Esophagus muscularis mucosa (tissue), 4 donors: ENCODE measurements around the gene CPED1.

ENCODE experiments used
- CTCF ChIP-seq, 3 experiments: fragments of 200-600 bp in 2 of 3; fragments of 450-650 bp in 1 of 3; sonication (generic) in 2 of 3; IDR thresholded peaks; one replicate each; pipeline ENCODE4 v1.5.1; 2017 to 2019; ENCODE audit warnings: antibody characterized with exemption in 3 of 3, mild to moderate bottlenecking in 2 of 3, moderate library complexity in 1 of 3
- EP300 ChIP-seq: sonication (generic); formaldehyde crosslinking; IDR thresholded peaks from one replicate; pipeline ENCODE4 v1.6.1; 2017; ENCODE audit warnings: antibody characterized with exemption
- POLR2A ChIP-seq: fragments of 450-650 bp; IDR thresholded peaks from one replicate; pipeline ENCODE4 v1.6.1; 2017; ENCODE audit warnings: antibody characterized with exemption, moderate library complexity, mild to moderate bottlenecking, low read depth
- POLR2AphosphoS5 ChIP-seq, 2 donors: sonication (generic); formaldehyde crosslinking; IDR thresholded peaks; one replicate each; pipeline ENCODE4 v1.6.1; 2017; ENCODE audit warnings: antibody characterized with exemption in 2 of 2

GRCh38 chr7:121001234-121001906, 12.9 kb downstream of the CPED1 start:
- TF ChIP-seq EP300 (no peak), POLR2AphosphoS5 (IDR thresholded peaks at IDR 0.05) (no peak), CTCF (IDR thresholded peaks at IDR 0.05) (no peak), POLR2A (no peak)
